SU-DHL-6 (cell line): ENCODE measurements around the gene AKNAD1.

Source experiments
- H2AFZ ChIP-seq: fragments of 200-600 bp; sonication (generic); 2 replicates; pipeline ENCODE4 v1.6.1; 2014; ENCODE audit warnings: low read depth, mild to moderate bottlenecking, moderate library complexity, mixed read lengths, antibody characterized with exemption, low read length; ENCODE audit not compliant: severe bottlenecking
- H3F3A ChIP-seq: fragments of 200-600 bp; shearing (Covaris generic); 2 replicates; pipeline ENCODE4 v1.6.0; 2016; ENCODE audit warnings: antibody characterized with exemption, mild to moderate bottlenecking; ENCODE audit not compliant: insufficient read depth
- H3K27ac ChIP-seq: fragments of 200-600 bp; sonication (generic); 2 replicates; pipeline ENCODE4 v1.5.1; 2016; ENCODE audit warnings: low read depth, mild to moderate bottlenecking, low read length, moderate library complexity, mixed read lengths
- H3K27me3 ChIP-seq: fragments of 200-600 bp; sonication (generic), shearing (Covaris generic); 2 replicates; pipeline ENCODE4 v1.6.0; 2014; ENCODE audit warnings: mild to moderate bottlenecking, low read length
- H3K36me3 ChIP-seq: fragments of 200-600 bp; sonication (generic); 2 replicates; pipeline ENCODE4 v1.6.1; 2014; ENCODE audit warnings: mild to moderate bottlenecking, low read length, mixed read lengths
- H3K4me2 ChIP-seq: fragments of 300-600, 200-600 bp; shearing (Covaris generic), sonication (generic); 2 replicates; pipeline ENCODE4 v1.6.0; 2014; ENCODE audit warnings: low read length, low read depth, mild to moderate bottlenecking; ENCODE audit not compliant: poor library complexity, severe bottlenecking
- H3K4me3 ChIP-seq: fragments of 200-600 bp; sonication (generic); 2 replicates; pipeline ENCODE4 v1.5.1; 2014; ENCODE audit warnings: antibody characterized with exemption, low read length, mild to moderate bottlenecking, mixed read lengths; ENCODE audit not compliant: insufficient read depth, poor library complexity, severe bottlenecking
- H3K79me2 ChIP-seq: fragments of 200-600 bp; sonication (generic); 2 replicates; pipeline ENCODE4 v1.6.1; 2014; ENCODE audit warnings: mild to moderate bottlenecking, low read length, moderate library complexity; ENCODE audit not compliant: insufficient read depth
- H3K9ac ChIP-seq: fragments of 200-600 bp; sonication (generic); 2 replicates; pipeline ENCODE4 v1.7.0; 2014; ENCODE audit warnings: mild to moderate bottlenecking, low read length
- H3K9me2 ChIP-seq: fragments of 200-600 bp; sonication (generic); replicated peaks from 2 replicates; pipeline ENCODE4 v1.6.1; 2014; ENCODE audit warnings: low read length; ENCODE audit not compliant: insufficient read depth
- H3K9me3 ChIP-seq: fragments of 200-600 bp; sonication (generic); 2 replicates; pipeline ENCODE4 v1.6.1; 2014; ENCODE audit warnings: low read length, mixed read lengths; ENCODE audit not compliant: insufficient read depth
- H4K20me1 ChIP-seq: fragments of 200-600 bp; sonication (generic); 2 replicates; pipeline ENCODE4 v1.6.1; 2014; ENCODE audit warnings: low read depth, mild to moderate bottlenecking, antibody characterized with exemption, low read length, moderate library complexity, mixed read lengths
- EZH2phosphoT487 ChIP-seq: fragments of 200-600 bp; sonication (generic), shearing (Covaris generic); conservative IDR thresholded peaks from 2 replicates; pipeline ENCODE4 v1.6.1; 2018; ENCODE audit warnings: mild to moderate bottlenecking, antibody characterized with exemption, low read length, moderate library complexity, mixed read lengths
- TF ChIP-seq, protein P1 (sequence below): fragments of 200-600 bp; sonication (generic); IDR thresholded peaks from one replicate; pipeline ENCODE4 v1.5.1; 2017; ENCODE audit warnings: antibody characterized with exemption, mild to moderate bottlenecking, low read length, moderate library complexity; ENCODE audit not compliant: insufficient read depth, poor library complexity, severe bottlenecking

The AKNAD1 gene

DNA sequence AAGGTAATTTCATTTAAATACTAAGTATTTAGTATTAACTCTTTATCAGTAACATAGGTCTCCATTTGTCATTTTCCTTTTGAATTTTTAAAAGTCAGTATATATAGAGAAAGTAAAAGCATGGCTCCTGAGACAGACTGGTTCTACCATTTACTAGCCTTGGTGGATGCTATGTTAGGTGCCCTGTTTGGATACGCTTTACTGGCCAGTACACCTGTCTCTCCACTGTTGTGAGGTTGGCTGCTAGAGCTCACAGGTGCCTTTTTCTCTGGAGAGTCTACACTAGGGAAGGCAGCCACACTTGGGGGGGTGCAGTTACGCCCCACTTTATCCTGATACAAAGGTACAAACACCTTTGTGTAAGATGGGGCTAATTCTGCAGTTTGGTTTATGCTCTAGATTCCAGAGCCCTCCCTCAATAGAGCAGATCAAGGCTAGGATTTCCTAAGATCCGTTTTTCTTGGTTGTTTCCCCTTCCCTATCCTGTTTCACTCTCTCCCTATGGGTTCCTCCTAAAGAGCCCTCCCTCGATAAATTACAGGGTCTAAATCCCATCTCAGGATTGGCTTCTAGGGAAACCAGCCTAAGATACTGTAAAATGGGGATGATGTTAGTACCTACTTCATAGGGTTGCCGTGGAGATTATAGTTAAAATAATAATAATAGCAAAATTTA lies 14.3 kb upstream of the AKNAD1 start:
- Histone ChIP-seq H3K79me2 (no peaks in the 10 kb centered on the region), H3K9me3 (no peaks in the 10 kb centered on the region), H3F3A (no peaks in the 10 kb centered on the region), H3K9me2 (no peaks in the 10 kb centered on the region), H3K27ac (no peak overlapping the region), H3K9ac (no peak overlapping the region), H3K4me2 (no peak overlapping the region), H3K4me3 (no peak overlapping the region), H3K27me3 (no peaks in the 10 kb centered on the region), H2AFZ (no peak overlapping the region), H3K36me3 (no peaks in the 10 kb centered on the region), H4K20me1 (no peaks in the 10 kb centered on the region)
- TF ChIP-seq EZH2phosphoT487 = no peak
- TF ChIP-seq, protein P1, sequence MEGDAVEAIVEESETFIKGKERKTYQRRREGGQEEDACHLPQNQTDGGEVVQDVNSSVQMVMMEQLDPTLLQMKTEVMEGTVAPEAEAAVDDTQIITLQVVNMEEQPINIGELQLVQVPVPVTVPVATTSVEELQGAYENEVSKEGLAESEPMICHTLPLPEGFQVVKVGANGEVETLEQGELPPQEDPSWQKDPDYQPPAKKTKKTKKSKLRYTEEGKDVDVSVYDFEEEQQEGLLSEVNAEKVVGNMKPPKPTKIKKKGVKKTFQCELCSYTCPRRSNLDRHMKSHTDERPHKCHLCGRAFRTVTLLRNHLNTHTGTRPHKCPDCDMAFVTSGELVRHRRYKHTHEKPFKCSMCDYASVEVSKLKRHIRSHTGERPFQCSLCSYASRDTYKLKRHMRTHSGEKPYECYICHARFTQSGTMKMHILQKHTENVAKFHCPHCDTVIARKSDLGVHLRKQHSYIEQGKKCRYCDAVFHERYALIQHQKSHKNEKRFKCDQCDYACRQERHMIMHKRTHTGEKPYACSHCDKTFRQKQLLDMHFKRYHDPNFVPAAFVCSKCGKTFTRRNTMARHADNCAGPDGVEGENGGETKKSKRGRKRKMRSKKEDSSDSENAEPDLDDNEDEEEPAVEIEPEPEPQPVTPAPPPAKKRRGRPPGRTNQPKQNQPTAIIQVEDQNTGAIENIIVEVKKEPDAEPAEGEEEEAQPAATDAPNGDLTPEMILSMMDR = no peak

DNA sequence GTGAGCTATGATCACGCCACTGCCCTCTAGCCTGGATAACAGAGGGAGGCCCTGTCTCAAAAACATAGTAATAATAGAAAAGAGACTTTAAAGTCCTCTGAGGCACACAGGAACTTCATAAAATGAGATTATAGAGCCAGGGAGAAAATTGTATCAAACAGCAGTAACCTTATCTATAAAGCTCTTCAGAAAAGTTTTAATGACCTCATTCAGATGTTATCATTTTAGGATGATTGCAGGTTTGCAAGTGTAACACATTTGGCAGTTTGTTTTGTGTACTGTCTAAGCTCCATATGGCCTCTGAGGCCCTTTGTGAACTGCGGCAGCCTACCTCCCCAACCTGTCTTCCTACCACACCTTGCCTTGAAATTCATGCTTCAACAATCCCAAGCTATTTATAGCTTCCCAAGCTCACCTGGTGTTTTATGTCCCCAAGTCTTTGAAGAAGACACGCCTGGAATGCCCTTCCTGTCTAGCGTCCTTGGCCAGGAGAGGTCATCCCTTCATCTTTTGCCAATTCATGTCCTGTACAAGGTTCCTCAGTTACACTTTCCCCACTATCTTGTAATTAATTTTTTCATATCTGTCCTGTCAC lies 8.5 kb upstream of the AKNAD1 start:
- TF ChIP-seq, protein P1 = no peak
- TF ChIP-seq EZH2phosphoT487 = no peak
- Histone ChIP-seq H4K20me1 (no peaks in the 10 kb centered on the region), H3K4me2 (no peak overlapping the region), H3F3A (no peaks in the 10 kb centered on the region), H3K27me3 (no peaks in the 10 kb centered on the region), H3K27ac (no peak overlapping the region), H3K79me2 (no peaks in the 10 kb centered on the region), H3K36me3 (no peaks in the 10 kb centered on the region), H3K4me3 (no peak overlapping the region), H3K9ac (no peak overlapping the region), H3K9me3 (no peaks in the 10 kb centered on the region), H3K9me2 (no peaks in the 10 kb centered on the region), H2AFZ (no peak overlapping the region)

DNA sequence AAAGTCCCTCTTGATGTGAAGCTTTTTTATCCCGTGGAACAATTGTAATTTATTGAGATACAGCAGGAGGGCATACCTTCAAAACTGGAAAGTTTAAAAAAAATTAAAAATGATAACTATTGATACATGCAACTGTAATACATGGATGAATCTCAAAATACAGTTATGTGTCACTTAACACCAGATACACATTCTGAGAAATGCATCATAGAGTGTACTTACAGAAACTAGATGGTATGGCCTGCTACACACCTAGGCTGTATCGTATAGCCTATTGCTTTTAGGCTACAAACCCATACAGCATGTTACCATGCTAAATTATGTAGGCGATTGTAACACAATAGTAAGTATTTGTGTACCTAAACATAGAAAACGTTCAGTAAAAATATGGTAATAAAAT lies 7.1 kb upstream of the AKNAD1 start:
- Histone ChIP-seq H2AFZ (no peak overlapping the region), H3K9ac (no peak overlapping the region), H4K20me1 (no peaks in the 10 kb centered on the region), H3K27ac (no peak overlapping the region), H3K9me3 (no peaks in the 10 kb centered on the region), H3K4me3 (no peak overlapping the region), H3K4me2 (no peak overlapping the region), H3K27me3 (no peaks in the 10 kb centered on the region), H3K36me3 (no peaks in the 10 kb centered on the region), H3K9me2 (no peaks in the 10 kb centered on the region), H3F3A (no peaks in the 10 kb centered on the region), H3K79me2 (no peaks in the 10 kb centered on the region)
- TF ChIP-seq, protein P1 = no peak
- no peak for TF ChIP-seq EZH2phosphoT487
